HCT116 (cell line): ENCODE data around the gene MYO1F. TPM values are rescaled to one million over a fixed set of nuclear protein-coding genes. Genes with fewer than 3 reads are reported as not detected.
A peak's percentile ranks its signal among the peaks of the same experiment; 100 is the strongest.
"Not testable (repeated sequence)": the region's sequence is repeated elsewhere in the genome, so short reads cannot be mapped to it uniquely, and the experiment has no call there.

Source experiments
- ATAC-seq: fragments of 200-7000 bp; cut with Tn5 transposase; 2 replicates; pipeline ENCODE4 v1.9.1; 2020; ENCODE audit warnings: mild to moderate bottlenecking, moderate library complexity
- BruUV-seq: library from RNA; stranded (reverse); fragments of 400-500 nt; replicated peaks from 2 replicates; lab custom pipeline; 2021; lab: Mats Ljungman, UMichigan
- CTCF ChIA-PET: fragments of 300-600 bp; sonication (Branson Sonifier 250); formaldehyde crosslinking; loops from one replicate; lab custom pipeline; 2021; ENCODE audit warnings: antibody characterized with exemption; lab: Charles Lee
- POLR2A ChIA-PET: fragments of 300-600, 350-600 bp; sonication (Branson Sonifier 250); formaldehyde crosslinking; loops from one replicate; lab custom pipeline; 2021; ENCODE audit warnings: antibody characterized with exemption; lab: Charles Lee
- RAD21 ChIA-PET, 2 experiments: fragments of 300-600 bp; sonication (Branson Sonifier 250); formaldehyde crosslinking; loops; one replicate each; lab custom pipeline; 2023; ENCODE audit warnings: low total read pairs in 2 of 2; ENCODE audit not compliant: uncharacterized antibody in 2 of 2, unreplicated experiment in 2 of 2, low non-redundant PET in 1 of 2; lab: Charles Lee
- DNase-seq: peaks from one replicate; pipeline ENCODE4 v3.0.0-alpha.2; 2010; ENCODE audit warnings: low read depth, low spot score
- H2AFZ ChIP-seq: fragments of 200-600 bp; shearing (Covaris generic), sonication (generic); 2 replicates; pipeline ENCODE4 v1.6.1; 2017; ENCODE audit warnings: low read depth, mixed run types, mixed read lengths, antibody characterized with exemption, low read length; ENCODE audit not compliant: poor library complexity, severe bottlenecking
- H3K27ac ChIP-seq: 2 replicates; pipeline ENCODE4 v1.5.1; 2012; ENCODE audit warnings: low read depth, low read length
- H3K27me3 ChIP-seq: fragments of 200-600 bp; sonication (generic); 2 replicates; pipeline ENCODE4 v1.6.1; 2016; ENCODE audit warnings: mixed run types, low read length, mixed read lengths; ENCODE audit not compliant: insufficient read depth
- H3K36me3 ChIP-seq, 2 experiments: fragments of 200-500 bp in 1 of 2; fragments of 200-600 bp in 1 of 2; sonication (Bioruptor generic) in 1 of 2; sonication (generic) in 1 of 2; 2 replicates each; pipeline versions ENCODE4 v1.5.1 to v1.6.1; 2014 to 2016; ENCODE audit warnings: low read length in 2 of 2, inconsistent platforms in 1 of 2, mixed read lengths in 1 of 2, mixed run types in 1 of 2; ENCODE audit not compliant: insufficient read depth in 2 of 2, control insufficient read depth in 1 of 2
- H3K4me1 ChIP-seq, 2 experiments: fragments of 200-600 bp in 1 of 2; sonication (generic) in 1 of 2; 2 replicates each; pipeline versions ENCODE4 v1.5.1 to v1.6.1; 2012 to 2017; ENCODE audit warnings: low read length in 2 of 2, inconsistent platforms in 1 of 2, mild to moderate bottlenecking in 1 of 2, mixed read lengths in 1 of 2, mixed run types in 1 of 2, moderate library complexity in 1 of 2; ENCODE audit not compliant: insufficient read depth in 2 of 2, control insufficient read depth in 1 of 2
- H3K4me2 ChIP-seq: fragments of 200-600 bp; sonication (generic); 2 replicates; pipeline ENCODE4 v1.6.1; 2017; ENCODE audit warnings: mixed run types, low read length, mixed read lengths
- H3K4me3 ChIP-seq, 2 experiments: fragments of 200-600 bp in 1 of 2; sonication (generic) in 1 of 2; replicated peaks in 1 of 2; 2 replicates each; pipeline ENCODE4 v1.5.1; 2011 to 2016; ENCODE audit warnings: low read length in 2 of 2, control low read depth in 1 of 2, low read depth in 1 of 2, mild to moderate bottlenecking in 1 of 2, mixed read lengths in 1 of 2, mixed run types in 1 of 2
- H3K79me2 ChIP-seq: fragments of 200-600 bp; sonication (generic); 2 replicates; pipeline ENCODE4 v1.6.1; 2017; ENCODE audit warnings: mild to moderate bottlenecking, mixed run types, low read length, moderate library complexity, mixed read lengths; ENCODE audit not compliant: insufficient read depth
- H3K9ac ChIP-seq: fragments of 200-600 bp; sonication (generic); 2 replicates; pipeline ENCODE4 v1.6.1; 2016; ENCODE audit warnings: low read length, mixed read lengths
- H3K9me2 ChIP-seq: fragments of 200-600 bp; sonication (generic), shearing (Covaris generic); 2 replicates; pipeline ENCODE4 v1.6.1; 2017; ENCODE audit warnings: mixed run types, mild to moderate bottlenecking, moderate library complexity; ENCODE audit not compliant: insufficient read depth
- H3K9me3 ChIP-seq, 2 experiments: fragments of 200-500 bp in 1 of 2; fragments of 200-600 bp in 1 of 2; sonication (Bioruptor generic) in 1 of 2; sonication (generic) in 1 of 2; 2 replicates each; pipeline ENCODE4 v1.6.1; 2014 to 2017; ENCODE audit warnings: low read length in 2 of 2, mixed read lengths in 2 of 2, inconsistent platforms in 1 of 2, low read depth in 1 of 2, mild to moderate bottlenecking in 1 of 2, mixed run types in 1 of 2, moderate library complexity in 1 of 2; ENCODE audit not compliant: control insufficient read depth in 1 of 2, insufficient read depth in 1 of 2
- H4K20me1 ChIP-seq: fragments of 200-600 bp; sonication (generic), shearing (Covaris generic); 2 replicates; pipeline ENCODE4 v1.6.1; 2017; ENCODE audit warnings: mixed run types, mild to moderate bottlenecking, moderate library complexity; ENCODE audit not compliant: insufficient read depth
- CTCF ChIP-seq, 3 experiments: fragments of 200-600 bp in 1 of 3; sonication (generic) in 1 of 3; IDR thresholded peaks in 2 of 3; conservative IDR thresholded peaks in 1 of 3; 2 replicates each; pipeline ENCODE4 v1.5.1; 2012 to 2017; ENCODE audit warnings: low read depth in 2 of 3, low read length in 2 of 3, antibody characterized with exemption in 1 of 3, borderline replicate concordance in 1 of 3, control low read depth in 1 of 3, mild to moderate bottlenecking in 1 of 3, mixed read lengths in 1 of 3, mixed run types in 1 of 3, moderate library complexity in 1 of 3; ENCODE audit not compliant: insufficient read depth in 1 of 3
- FOSL1 ChIP-seq: IDR thresholded peaks from 2 replicates; pipeline ENCODE4 v1.6.1; 2012; ENCODE audit warnings: low read depth
- MAX ChIP-seq: IDR thresholded peaks from 2 replicates; pipeline ENCODE4 v1.6.1; 2012
- POLR2AphosphoS5 ChIP-seq: IDR thresholded peaks from 2 replicates; pipeline ENCODE4 v1.6.1; 2011; ENCODE audit warnings: mild to moderate bottlenecking, low read depth, low read length, moderate library complexity
- RAD21 ChIP-seq: IDR thresholded peaks from 2 replicates; pipeline ENCODE4 v1.6.1; 2012; ENCODE audit warnings: low read depth, mild to moderate bottlenecking
- SP1 ChIP-seq: IDR thresholded peaks from 2 replicates; pipeline ENCODE4 v1.6.1; 2012; ENCODE audit warnings: low read depth
- intact Hi-C: fragments of 100-400 bp; cut with micrococcal nuclease; formaldehyde crosslinking; loops from 2 replicates; pipeline ENCODE4 v1.10.0; 2022
- total RNA-seq: library from RNA; stranded (reverse); gene quantifications from one replicate; pipeline ENCODE4 v1.2.1, GENCODE V29; 2021; ENCODE audit not compliant: unreplicated experiment

The MYO1F gene
- total RNA-seq, 1 experiment from 2014 or later = 0.39 TPM

GRCh38 chr19:8622886-8623285, 45.6 kb upstream of the MYO1F start:
- H3K9me2 ChIP-seq, H3K27me3 ChIP-seq, BruUV-seq, H3K9me3 ChIP-seq, H3K4me1 ChIP-seq, H2AFZ ChIP-seq, H4K20me1 ChIP-seq, H3K9ac ChIP-seq, H3K4me3 ChIP-seq, RAD21 ChIA-PET, H3K36me3 ChIP-seq, H3K27ac ChIP-seq, H3K79me2 ChIP-seq, POLR2A ChIA-PET, H3K4me2 ChIP-seq, intact Hi-C loops: not testable (repeated sequence)
- peak; percentile 76 for ATAC-seq
- TF ChIP-seq CTCF (IDR thresholded peaks at IDR 0.05 in 2 of 3, conservative IDR thresholded peaks at IDR 0.05 in 1 of 3; ENCODE audit: borderline replicate concordance in 1 of 3, insufficient read depth in 1 of 3, low read depth in 2 of 3, low read length in 2 of 3) (peak; percentile 51 to 63 (median 56)), RAD21 (peak; percentile 61)
- peak; percentile 24 for DNase-seq
- CTCF ChIA-PET = interaction anchor here (1.0 to 1.6 kb wide), 4 partner anchors 8 to 43 kb away, joined by 3 to 5 read pairs (median 4); no protein-coding TSS in a partner anchor

- Histone ChIP-seq H3K36me3 (no peaks in the 10 kb centered on the region), H3K4me3 (peak overlapping the region in 1 of 2 experiments; percentile 30; a peak in 2 of 4 replicates), H2AFZ (peak overlapping the region; percentile 31), H4K20me1 (no peaks in the 10 kb centered on the region), H3K9me3 (no peaks in the 10 kb centered on the region), H3K27me3 (no peaks in the 10 kb centered on the region), H3K4me1 (peaks cover 3 to 19% of the 10 kb centered on the region in 2 experiments; a peak in 3 of 4 replicates), H3K4me2 (peak overlapping the region; percentile 66), H3K79me2 (no peaks in the 10 kb centered on the region), H3K9me2 (no peaks in the 10 kb centered on the region), H3K27ac (0 out of 2 replicates have a peak overlapping the region, but pooled peaks have one; percentile 40), H3K9ac (no peak overlapping the region; the same call in 1 of the 2 replicates)
- ATAC-seq (peak; percentile 67), DNase-seq (peak; percentile 50)
- TF ChIP-seq FOSL1 = peak; percentile 74
- no peak for TF ChIP-seq POLR2AphosphoS5
- TF ChIP-seq MAX = peak; percentile 62
- TF ChIP-seq SP1 = peak; percentile 54
- ChIA-PET POLR2A (no interaction called here), RAD21 (no interaction called here), CTCF (no interaction called here)
- intact Hi-C loops = no loop called here
- no TSS peak for BruUV-seq
Observed at GRCh38 chr19:8618751-8619150, 41.5 kb upstream of the MYO1F start.
